ENCODE measurements around the gene ADPRM.
A peak's percentile ranks its signal among the peaks of the same experiment; 100 is the strongest.
"Not testable (repeated sequence)": the region's sequence is repeated elsewhere in the genome, so short reads cannot be mapped to it uniquely, and the experiment has no call there.

The ADPRM gene, protein sequence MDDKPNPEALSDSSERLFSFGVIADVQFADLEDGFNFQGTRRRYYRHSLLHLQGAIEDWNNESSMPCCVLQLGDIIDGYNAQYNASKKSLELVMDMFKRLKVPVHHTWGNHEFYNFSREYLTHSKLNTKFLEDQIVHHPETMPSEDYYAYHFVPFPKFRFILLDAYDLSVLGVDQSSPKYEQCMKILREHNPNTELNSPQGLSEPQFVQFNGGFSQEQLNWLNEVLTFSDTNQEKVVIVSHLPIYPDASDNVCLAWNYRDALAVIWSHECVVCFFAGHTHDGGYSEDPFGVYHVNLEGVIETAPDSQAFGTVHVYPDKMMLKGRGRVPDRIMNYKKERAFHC

DNA sequence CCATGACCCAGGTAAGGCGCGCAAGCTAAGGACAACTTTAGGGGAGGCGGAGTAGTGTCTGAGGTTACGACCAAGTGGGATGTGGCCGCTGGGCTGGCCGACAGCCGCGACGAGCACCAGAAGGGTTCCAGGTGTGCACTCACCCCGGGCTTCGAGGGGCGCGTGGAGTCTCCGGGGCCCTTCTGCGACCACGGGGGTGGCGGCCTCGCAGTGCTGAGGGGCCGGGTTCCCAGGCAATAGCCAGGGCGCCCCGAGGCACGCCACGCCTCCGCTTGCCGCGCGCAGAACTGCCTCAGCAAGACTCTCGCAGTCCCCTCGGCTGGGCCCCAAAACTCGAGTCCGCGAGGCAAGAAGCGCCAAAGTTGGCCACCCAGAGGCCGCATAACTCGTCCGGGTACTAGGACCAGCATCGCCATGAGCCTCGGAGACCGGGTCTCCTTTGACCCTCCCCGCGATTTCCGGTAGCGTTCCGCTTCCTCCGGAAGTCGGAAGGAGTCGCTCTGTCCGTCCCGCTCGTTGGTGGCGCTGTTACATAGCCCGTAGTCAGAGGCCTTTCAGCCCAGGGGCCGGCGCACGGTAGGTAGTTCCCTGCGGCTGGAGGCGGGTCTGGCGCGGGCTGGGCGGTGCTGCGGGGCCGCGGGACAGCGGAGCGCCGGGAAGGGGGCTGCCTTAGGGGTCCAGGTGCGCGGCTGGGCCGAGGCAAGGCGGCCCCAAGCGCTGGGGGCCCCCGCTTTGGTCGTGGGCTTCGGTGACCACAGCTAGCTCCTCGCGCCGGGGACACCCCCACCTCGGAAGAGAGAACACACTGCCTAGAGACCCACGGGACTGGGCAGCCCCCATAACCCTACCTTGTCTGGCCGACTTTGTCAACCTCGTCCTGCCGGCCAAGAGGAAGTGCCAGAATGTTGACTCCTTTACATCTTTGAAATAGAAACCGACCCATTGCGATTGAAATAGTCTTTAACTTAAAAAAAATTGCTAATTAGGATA lies at the start of gene ADPRM, which contains the start of gene SCO1:
Gene ADPRM, plus strand, starts transcription at position 503 of the 990 bp plus-strand sequence. CDS start 7,333 bp downstream, outside the sequence.
Gene SCO1, minus strand, starts transcription at position 442 of the 990 bp plus-strand sequence. Its CDS starts 26 bp downstream, at position 416.
- peak; percentile 56 for DNase-seq

DNA sequence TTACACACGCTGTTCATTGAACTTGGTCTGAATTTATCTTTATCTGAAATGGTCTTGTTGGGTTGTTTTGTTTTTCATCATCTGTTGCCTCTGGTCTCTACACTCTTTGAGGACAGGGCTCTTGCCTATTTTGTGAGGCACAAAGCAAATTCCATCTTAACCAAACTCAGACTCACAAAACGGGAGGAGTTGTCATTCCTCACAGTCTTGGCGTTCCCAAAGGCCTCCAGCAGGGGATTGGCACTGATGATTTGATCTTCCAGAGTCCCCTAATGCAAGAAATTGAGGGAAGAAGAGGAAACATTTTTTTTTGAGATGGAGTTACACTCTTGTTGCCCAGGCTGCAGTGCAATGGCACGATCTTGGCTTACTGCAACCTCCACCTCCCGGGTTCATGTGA lies 49.0 kb upstream of the ADPRM start:
- DNase-seq: no peak

DNA sequence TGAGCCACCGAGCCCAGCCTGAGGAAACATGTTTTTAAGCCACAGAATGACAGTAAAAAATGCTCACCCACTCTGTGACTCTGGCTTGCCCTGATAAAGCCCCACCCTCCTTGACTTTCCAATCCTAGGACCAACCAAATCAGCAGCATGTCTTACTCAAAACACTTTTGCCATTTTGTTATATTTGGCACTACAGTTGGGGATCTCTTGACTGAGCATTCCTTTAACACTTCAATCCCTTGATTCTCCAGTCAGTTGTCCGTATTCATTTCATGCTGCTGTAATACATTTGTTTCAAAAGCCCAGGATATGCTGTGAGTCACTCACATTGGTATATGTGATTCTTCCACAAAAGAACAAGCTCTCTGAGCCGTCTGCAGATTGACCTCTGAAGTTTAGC lies 48.4 kb upstream of the ADPRM start:
- no peak for DNase-seq

DNA sequence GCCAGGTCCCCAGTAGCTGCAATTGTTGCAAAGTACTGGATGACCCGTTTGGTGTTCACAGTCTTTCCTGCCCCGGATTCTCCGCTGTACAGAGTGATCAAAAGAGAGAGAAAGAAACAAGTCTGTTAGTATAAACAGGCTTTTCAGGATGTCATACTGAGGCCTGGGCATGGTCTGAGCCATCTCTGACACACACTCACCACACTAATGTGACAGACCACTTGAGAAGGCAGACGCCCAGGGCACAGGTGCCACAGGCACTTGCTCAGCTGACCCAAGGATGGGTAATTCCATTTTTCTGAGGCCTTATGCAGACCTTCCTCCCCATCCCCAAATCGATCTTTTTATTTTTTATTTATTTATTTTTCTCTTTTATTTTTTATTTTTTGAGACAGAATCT lies 47.8 kb upstream of the ADPRM start:
- no peak for DNase-seq

DNA sequence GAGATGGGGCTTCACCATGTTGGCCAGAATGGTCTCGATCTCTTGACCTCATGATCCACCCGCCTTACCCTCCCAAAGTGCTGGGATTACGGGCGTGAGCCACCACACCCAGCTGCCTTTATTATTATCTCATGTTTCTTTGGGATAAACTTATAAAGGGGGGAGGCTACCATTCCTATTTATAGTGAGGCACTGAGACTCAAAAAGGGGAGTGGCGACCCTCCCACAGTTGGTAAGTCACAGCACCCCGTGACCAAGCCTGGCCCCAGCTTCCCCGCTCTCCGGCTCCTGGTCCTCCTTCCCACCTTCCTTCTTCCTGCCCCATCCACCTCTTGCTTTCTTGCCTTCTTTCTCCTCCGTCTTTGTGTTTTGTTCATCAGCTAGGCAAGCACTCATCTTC lies 45.5 kb upstream of the ADPRM start:
- DNase-seq: no peak

DNA sequence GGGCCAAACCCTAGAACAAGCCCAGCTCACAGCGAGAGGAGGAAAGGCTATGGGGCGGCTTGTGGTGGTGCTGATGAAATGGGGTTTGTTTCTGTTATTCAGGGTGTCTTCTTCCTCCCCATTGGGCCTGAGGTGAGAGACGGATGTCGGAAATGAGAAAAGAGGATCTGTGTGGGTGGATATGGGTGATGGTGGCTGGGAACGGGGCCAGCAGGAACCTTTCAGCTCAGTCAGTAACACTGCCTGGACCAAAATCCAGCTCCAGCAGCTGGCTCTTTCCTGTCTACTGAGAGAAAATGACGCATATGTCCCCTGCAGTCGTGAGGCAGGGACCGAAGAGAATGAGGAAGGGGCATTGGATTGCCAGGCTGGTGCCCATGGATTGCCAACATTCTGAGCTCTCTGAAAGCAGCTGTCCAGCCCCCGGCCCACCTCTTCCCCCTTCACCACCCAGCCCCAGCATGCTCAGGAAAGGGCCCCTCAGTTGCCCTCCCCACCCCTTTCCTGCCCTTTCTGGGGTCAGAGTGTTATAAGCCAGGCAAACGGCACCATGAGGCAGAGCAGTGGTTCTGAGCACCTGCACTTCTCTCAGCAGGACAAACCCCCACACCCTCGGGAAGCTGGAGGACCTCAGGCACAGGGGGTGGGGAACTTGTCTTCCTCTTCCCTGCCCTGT lies 44.3 kb upstream of the ADPRM start:
- no peak for DNase-seq

DNA sequence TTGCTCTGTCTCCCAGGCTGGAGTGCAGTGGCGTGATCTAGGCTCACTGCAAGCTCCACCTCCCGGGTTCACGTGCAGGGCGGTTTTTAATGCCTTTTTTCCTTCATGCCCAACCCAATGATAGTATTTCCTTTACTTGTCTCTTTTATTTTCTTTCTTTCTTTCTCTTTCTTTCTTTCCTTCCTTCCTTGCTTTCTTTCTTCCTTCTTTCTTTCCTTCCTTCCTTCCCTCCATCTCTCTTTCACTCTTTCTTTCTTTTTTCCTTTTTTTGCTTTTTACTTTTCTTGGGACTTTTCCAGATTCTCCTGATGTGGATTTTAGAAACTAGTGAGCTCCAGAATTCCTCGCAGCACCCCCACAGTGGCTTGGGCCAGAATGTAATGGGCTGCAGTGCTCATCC lies 43.4 kb upstream of the ADPRM start:
- no peak for DNase-seq

DNA sequence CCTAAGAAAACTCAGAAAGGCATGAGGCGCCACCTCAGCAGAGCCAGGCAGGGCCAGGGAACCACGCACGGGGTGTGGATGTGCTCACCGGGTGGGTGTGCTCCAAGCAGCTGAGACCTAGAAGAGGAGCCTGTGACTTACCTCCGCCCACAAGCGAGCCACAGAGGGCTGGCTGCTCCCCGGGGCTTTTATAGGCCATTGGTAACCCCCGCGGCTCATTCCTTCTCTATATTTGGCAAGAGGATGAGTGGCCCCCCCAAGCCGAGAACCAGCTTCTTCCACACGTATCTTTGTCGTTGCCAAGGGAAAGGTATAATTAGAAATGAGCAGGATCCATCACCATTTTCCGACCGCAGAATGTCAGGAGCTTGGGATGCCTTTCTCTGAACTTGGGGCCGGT lies 40.2 kb upstream of the ADPRM start, which contains the start of gene MYH3:
Gene MYH3, minus strand, starts transcription at position 162 of the 400 bp plus-strand sequence. CDS start 2,245 bp downstream, outside the sequence.
- no peak for DNase-seq

DNA sequence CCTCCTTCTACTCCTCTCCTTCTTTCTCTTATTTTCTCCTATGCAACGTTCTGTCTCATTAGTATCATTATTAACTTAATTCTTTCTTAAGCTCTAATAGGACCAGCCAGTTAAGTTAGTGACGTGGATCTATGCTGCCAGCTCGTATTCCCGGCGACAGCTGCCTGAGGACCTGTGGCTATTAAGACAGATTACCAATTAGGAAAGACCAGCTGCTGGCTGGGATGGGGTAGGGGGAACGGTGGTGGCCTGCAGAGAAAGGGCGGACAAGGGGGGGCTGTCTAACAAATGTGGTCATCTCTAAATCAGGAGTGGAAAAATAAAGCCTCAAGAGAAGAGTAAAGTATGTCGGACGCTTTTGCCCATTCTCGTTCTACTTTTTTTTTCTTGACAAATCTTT lies 39.5 kb upstream of the ADPRM start:
- DNase-seq: peak; percentile 79

DNA sequence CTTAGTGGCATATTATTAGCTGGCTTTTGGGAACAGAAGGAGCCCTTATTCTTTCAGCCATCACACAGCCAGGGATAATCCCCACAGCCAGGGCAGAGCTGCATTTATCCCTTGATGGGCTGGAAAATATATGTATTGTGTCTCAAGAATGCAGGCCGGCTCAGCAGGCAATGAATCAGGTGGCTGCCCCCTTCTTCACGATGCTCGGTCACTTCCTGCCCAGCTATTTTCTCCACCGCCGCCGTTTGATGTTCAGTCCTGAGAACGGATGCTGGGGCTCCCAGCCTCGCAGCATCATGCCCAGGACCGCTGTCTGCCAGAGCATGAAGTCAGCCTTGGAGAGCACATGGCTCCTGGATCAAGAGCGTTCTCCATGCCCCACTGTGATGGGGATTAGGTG lies 36.0 kb upstream of the ADPRM start:
- no peak for DNase-seq

DNA sequence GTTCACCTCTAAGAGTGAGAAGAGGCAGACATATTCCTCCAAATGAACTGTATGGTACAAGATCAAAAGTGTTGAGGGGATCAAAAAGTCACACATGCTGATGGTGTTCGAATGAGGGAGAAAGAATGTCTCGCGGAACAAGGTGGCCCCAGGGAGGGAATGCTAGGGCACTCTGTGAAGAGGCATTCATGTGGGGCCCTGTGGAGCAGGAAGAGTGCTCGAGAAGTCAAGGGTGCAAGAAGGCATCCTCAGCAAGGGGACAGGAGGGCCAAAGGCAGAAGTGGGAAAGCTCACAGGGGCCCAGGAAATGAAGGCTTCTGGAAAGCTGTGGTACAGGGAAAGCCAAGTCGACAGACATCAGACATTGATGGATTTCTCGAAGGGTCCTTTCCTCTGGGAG lies 34.2 kb upstream of the ADPRM start:
- DNase-seq: no peak

DNA sequence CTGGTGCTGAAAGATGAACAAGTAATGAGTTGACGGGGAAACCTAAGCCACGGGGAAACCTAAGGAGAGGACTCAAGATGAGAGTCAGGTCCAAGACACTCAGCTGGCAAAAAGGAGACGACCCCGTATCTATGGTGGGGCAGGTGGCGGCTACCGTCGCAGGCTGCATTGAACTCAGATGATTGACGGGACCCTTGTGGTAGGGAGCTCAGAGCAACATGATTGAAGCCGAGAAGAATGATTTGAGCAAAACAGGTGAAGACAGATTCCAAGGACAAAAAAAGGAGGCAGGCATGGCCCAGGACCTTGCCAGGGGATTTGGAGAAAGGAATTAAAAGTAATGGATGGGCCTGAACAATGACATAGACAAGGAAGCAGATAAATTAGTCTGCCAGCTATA lies 32.8 kb upstream of the ADPRM start:
- no peak for DNase-seq

DNA sequence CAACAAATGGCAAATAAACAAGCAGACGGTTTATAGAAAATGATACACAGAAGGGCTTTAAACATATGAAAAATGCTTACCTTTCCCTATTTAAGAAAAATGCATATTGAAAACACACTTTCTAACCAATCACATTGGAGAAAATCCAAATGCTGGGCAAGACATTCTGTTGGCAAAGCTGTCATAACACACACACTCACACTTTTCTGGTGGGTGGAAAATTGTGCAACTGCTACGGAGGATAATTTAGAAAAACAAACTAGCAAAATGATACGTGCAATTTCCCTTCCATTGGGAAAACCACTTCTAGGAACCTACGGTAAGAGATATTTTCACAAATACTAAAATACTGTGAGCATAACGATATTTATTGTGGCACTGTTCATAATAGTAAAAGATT lies 30.5 kb upstream of the ADPRM start:
- no peak for DNase-seq

DNA sequence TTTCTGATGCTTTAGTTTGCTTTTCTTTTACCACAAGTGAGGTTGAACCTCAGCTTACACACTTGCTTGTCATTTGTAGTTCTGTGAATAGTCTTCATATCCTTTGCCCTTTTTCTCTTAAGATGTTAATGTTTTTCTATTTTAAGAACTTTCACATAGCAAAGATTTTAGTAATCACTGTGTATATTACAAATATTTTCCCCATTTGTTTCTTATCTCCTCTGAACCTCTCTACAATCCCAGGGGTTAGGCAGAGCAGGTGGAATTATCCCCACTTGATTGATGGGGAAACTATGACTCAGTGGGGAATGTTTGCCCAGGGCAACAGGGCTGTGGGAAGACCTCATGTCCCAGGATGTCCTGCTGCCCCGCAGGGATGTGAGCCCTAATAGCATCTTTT lies 28.6 kb upstream of the ADPRM start:
- no peak for DNase-seq

DNA sequence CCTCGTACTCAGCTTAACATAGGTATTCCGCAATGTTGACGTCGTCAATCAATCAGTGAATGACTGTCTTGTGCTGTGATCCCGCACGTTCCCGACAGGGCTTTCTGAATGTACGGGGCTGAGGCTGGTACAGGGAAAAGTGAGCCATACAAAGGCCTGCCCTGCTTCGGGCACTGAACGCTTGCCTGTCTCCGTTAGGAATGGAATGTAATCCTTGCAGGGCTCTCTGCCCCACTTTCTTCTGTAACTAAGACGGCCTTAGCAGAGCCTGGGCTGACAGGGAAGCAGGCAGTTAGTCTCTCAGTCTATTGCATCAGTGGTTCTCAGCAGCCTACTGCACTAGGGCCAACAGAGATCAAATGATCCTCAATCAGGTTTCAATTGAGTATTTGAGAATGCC lies 24.1 kb upstream of the ADPRM start:
- no peak for DNase-seq

DNA sequence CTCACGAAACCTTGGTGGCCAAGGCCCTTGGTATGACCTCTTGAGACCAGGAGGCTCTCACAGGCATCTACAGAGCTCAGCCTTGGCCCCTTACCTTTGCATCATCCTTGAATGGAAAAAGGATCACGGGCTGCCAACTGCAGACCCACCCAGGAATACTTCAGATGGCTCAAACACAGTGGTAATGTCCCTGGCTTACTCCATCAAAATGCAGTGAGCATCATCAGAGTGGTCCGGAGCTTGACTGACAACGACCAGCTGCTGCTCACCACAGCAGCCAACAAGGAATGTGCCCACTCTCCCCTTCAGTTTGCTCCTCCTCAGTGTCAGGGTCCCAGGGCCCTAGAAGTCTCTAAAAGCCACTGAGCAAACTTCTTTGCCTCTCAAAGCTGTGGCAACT lies 22.7 kb upstream of the ADPRM start:
- DNase-seq: no peak

DNA sequence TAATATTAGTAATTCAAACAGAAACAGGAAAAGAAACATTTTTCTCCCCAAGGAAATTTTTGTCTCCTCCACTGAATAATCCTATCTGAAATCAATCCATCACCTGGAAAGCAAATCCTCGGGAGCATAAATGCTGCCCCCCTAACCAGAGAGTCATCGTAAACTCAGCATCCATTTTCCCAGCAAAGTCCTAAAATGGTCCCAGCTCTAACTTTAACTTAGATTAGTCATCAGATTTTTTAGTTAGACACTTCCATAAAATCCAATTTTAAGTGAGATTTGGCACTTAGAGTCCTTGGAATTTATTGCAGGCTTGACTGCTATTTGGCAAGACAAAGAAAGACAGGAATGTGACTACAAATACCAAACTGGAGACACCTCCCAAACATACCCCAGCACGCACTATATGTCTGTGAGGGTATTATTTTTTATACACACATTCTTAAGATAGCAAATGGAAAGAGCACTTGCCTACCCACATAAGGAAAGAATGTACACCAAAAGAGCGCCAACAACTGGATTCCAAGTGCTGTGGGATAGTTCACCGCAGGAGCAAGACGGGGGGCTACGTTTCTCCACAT lies 15.4 kb upstream of the ADPRM start:
- no peak for DNase-seq

DNA sequence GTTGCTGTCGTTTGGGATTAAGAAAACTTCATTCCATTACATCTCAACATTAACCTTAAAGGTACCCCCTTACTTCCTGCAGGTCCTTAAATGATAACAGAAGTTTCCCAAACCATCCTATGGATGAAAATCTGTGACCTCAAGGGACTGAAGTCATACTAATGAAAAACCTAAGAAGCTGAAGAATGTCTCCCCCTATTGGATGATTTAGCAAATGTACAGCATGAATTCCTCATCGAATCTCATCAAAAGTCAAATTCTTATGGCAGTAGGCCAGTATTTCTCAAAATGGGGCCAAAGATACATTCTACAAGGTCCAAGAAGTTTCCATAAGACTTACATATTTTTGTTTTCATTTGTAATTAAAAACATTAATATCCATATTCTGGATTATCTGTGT lies 13.5 kb upstream of the ADPRM start:
- no peak for DNase-seq

DNA sequence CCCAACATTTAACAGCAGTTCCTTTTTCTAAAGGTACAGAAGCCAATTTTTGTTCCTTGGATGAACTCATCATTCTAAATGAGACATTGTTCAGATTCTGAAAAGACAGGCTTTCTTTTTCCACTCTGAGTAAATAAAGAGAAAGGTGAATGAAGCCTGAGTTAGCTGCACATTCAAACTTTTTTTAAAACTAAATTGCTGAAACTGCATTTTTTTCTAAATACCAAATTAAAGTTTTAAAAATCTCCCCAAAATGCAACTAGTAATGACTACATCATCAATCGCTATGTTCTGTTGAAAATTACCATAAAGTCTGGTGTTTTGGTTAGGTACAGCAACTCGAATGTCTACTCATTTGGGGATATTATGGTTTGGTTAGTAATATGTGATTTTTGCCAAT lies 9.9 kb upstream of the ADPRM start:
- DNase-seq: no peak

DNA sequence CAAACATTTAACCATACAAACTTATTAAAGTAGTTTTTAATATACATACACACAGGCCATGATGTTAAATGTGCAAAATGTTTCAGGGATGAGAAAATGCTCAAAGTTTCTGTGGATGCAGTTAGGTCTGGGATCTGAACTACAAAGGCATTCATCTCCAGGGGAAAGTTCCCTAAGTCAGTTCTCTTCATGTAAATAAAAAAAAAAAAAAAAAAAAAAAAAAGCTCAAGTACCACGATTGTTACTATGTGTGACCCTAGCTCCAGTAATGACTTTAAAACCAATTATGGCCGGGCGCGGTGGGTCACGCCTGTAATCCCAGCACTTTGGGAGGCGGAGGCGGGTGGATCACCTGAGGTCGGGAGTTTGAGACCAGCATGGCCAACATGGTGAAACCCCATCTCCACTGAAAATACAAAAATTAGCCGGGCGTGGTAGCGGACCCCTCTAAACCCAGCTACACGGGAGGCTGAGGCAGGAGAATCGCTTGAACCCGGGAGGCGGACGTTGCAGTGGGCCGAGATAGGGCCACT lies 1.5 kb upstream of the ADPRM start:
- not testable (repeated sequence) for DNase-seq

DNA sequence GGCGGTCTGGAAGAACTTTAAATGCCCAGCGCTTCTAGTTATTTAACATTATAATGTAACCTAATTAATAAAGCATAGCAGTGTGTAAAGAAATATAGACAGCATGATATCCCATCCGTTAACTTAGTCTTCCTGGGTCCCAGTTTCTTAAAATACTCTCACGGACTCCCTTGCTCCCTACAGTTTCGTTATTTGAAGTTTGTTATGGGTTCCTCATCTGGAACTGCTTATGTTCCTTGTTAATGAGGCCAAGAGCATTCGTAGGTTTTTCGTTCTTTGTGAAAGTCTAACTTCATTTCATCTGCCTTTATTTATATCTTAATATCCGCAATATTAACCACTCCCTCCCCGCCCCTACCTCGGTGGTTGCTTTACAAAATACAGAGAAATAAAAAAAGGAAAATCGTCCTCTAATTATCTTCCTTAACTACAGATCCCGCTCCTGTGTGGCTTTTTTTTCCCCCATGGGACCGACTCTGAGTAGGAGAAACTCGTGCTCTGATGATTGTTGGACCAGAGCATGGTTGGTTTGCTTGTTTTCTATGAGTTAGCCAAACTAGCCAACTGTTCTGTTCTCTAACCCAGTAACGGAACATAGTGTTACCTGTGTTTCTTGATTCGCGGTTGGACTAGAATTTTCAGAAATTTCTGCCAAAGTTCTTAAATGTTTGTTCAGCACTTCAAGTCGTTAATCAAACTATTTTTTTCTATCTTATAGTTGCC lies 863 bp downstream of the ADPRM start:
- no peak for DNase-seq

DNA sequence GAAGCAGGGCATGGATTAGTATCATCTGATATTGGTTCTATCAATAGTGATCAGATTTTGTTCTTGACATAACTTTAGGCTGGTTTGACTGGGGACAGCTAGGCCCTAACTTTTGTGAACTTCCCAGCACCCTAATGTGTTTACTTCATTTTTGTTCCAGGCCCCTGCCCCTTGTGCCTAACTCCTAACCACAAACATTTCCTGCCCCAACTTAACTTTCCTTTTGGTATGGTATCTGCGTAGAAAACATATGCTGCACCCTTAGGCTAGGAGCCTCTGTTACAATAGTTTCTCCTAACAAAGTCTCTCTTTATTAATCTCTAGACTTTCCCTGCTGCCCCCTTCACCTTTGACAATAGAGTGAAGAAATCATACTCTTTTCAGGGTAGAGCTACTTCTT lies 2.5 kb downstream of the ADPRM start:
- no peak for DNase-seq
